GM21423 (cell line): ENCODE measurements around the gene LRP6.
"Not testable (repeated sequence)": the region's sequence is repeated elsewhere in the genome, so short reads cannot be mapped to it uniquely, and the experiment has no call there.

Experiments used
- ATAC-seq: cut with Tn5 transposase; IDR thresholded peaks from one replicate; pipeline ENCODE4 v1.9.1; 2021; ENCODE audit warnings: mild to moderate bottlenecking, moderate library complexity; ENCODE audit not compliant: unreplicated experiment

The LRP6 gene

GRCh38 chr12:12127304-12127703 is 139.5 kb downstream of the LRP6 start:
- ATAC-seq = no peak

- ATAC-seq = no peak
These were observed 140.3 kb downstream of the LRP6 start for GRCh38 chr12:12126551-12126950.

GRCh38 chr12:12123036-12123604 is 143.7 kb downstream of the LRP6 start:
- ATAC-seq = no peak

- no peak for ATAC-seq
These were observed 145.8 kb downstream of the LRP6 start for GRCh38 chr12:12121061-12121460.

GRCh38 chr12:12116677-12117076 is 150.2 kb downstream of the LRP6 start:
- no peak for ATAC-seq

GRCh38 chr12:12115514-12115913 is 151.3 kb downstream of the LRP6 start:
- ATAC-seq = no peak

GRCh38 chr12:12110923-12111555 is 155.8 kb downstream of the LRP6 start:
- not testable (repeated sequence) for ATAC-seq

GRCh38 chr12:12108441-12109058 is 158.3 kb downstream of the LRP6 start:
- no peak for ATAC-seq

- ATAC-seq = no peak
These were observed 159.2 kb downstream of the LRP6 start for GRCh38 chr12:12107678-12108077.

- no peak for ATAC-seq
These were observed 167.7 kb downstream of the LRP6 start for GRCh38 chr12:12099102-12099501.

GRCh38 chr12:12098691-12099015 is 168.2 kb downstream of the LRP6 start:
- no peak for ATAC-seq

GRCh38 chr12:12097891-12098690 is 168.8 kb downstream of the LRP6 start:
- ATAC-seq = no peak

GRCh38 chr12:12095021-12095420 is 171.8 kb downstream of the LRP6 start:
- ATAC-seq = no peak

GRCh38 chr12:12094481-12094880 is 172.4 kb downstream of the LRP6 start:
- ATAC-seq = no peak

- ATAC-seq = no peak
These were observed 174.7 kb downstream of the LRP6 start for GRCh38 chr12:12091977-12092663.

- ATAC-seq = no peak
These were observed 175.8 kb downstream of the LRP6 start for GRCh38 chr12:12091071-12091470.

GRCh38 chr12:12088761-12089160 is 178.1 kb downstream of the LRP6 start:
- ATAC-seq = no peak

- ATAC-seq = no peak
These were observed 178.7 kb downstream of the LRP6 start for GRCh38 chr12:12088147-12088546.

GRCh38 chr12:12087693-12088034 is 179.2 kb downstream of the LRP6 start:
- ATAC-seq = no peak

GRCh38 chr12:12086973-12087692 is 179.7 kb downstream of the LRP6 start:
- ATAC-seq = no peak

GRCh38 chr12:12086362-12086761 is 180.5 kb downstream of the LRP6 start:
- no peak for ATAC-seq
